Gastrocnemius medialis (tissue), 4 donors: ENCODE data around the gene CAMTA2. TPM values are rescaled to one million over a fixed set of nuclear protein-coding genes. Genes with fewer than 3 reads are reported as not detected.
A peak's percentile ranks its signal among the peaks of the same experiment; 100 is the strongest.

Experiments used
- ATAC-seq, 2 donors: fragments of 150-250 bp; one replicate each; pipeline ENCODE4 v1.9.1; 2016
- DNase-seq, 2 donors: peaks; one replicate each; pipeline ENCODE4 v3.0.0-alpha.2; 2019
- H3K27ac ChIP-seq, 4 donors: fragments of 200-600 bp; sonication (generic); 1 replicate in 1 of 4; 2 replicates in 3 of 4; pipeline ENCODE4 v1.5.1; 2016 to 2018; ENCODE audit warnings: mild to moderate bottlenecking in 2 of 4, moderate library complexity in 1 of 4
- H3K27me3 ChIP-seq, 3 donors: fragments of 200-600 bp; sonication (generic) in 2 of 3; 1 replicate in 1 of 3; 2 replicates in 2 of 3; pipeline versions ENCODE4 v1.5.1 to v1.6.0; 2016 to 2019; ENCODE audit warnings: mild to moderate bottlenecking in 1 of 3, moderate library complexity in 1 of 3
- H3K36me3 ChIP-seq, 2 donors: fragments of 200-600 bp; sonication (generic) in 1 of 2; one replicate each; pipeline ENCODE4 v1.5.1; 2017 to 2018
- H3K4me1 ChIP-seq, 2 donors: fragments of 200-600 bp; sonication (generic) in 1 of 2; one replicate each; pipeline ENCODE4 v1.5.1; 2016 to 2017; ENCODE audit warnings: mild to moderate bottlenecking in 2 of 2
- H3K4me3 ChIP-seq, 4 donors: fragments of 200-600 bp; sonication (generic) in 3 of 4; 1 replicate in 1 of 4; 2 replicates in 3 of 4; pipeline ENCODE4 v1.5.1; 2016 to 2019; ENCODE audit warnings: mild to moderate bottlenecking in 2 of 4
- H3K9me3 ChIP-seq, 3 donors: fragments of 200-600 bp; sonication (generic) in 2 of 3; 1 replicate in 1 of 3; 2 replicates in 2 of 3; pipeline ENCODE4 v1.5.1; 2016 to 2019
- CTCF ChIP-seq, 5 experiments: fragments of 450-650 bp in 3 of 5; fragments of 200-600 bp in 2 of 5; sonication (generic) in 2 of 5; IDR thresholded peaks in 4 of 5; conservative IDR thresholded peaks in 1 of 5; 1 replicate in 4 of 5; 2 replicates in 1 of 5; pipeline ENCODE4 v1.5.1; 2016 to 2019; ENCODE audit warnings: antibody characterized with exemption in 5 of 5, mild to moderate bottlenecking in 3 of 5, moderate library complexity in 3 of 5
- POLR2A ChIP-seq, 2 donors: fragments of 450-650 bp; IDR thresholded peaks; one replicate each; pipeline ENCODE4 v1.6.1; 2017; ENCODE audit warnings: antibody characterized with exemption in 2 of 2, mild to moderate bottlenecking in 2 of 2, moderate library complexity in 2 of 2
- in situ Hi-C, 4 donors: fragments of 200-750 bp; cut with MboI; loops; one replicate each; pipeline versions ENCODE4 v1.15.0 to v1.8.0; 2017; ENCODE audit warnings: low sequenced_read_pairs in 4 of 4
- intact Hi-C: fragments of 100-400 bp; cut with DNase I; formaldehyde crosslinking; loops from one replicate; pipeline ENCODE4 v1.15.1; 2023; ENCODE audit warnings: low total_unique reads
- total RNA-seq, 4 donors: library from RNA; depleted of rRNA; stranded (reverse); fragments of >200 nt; gene quantifications; one replicate each; pipeline versions ENCODE4 v1.1.0 to v1.2.3, GENCODE V29; 2016

CAMTA2 gene
- total RNA-seq, 4 donors from 2014 or later = 19.1 to 46.4 (median 36.4) TPM

GRCh38 chr17:5022171-5022711, 34.8 kb upstream of the CAMTA2 start:
- H3K27ac ChIP-seq = no peak overlapping the region
- ATAC-seq = no peak
- DNase-seq = no peak
- intact Hi-C loops (no loop called here), in situ Hi-C loops (no loop called here)
- H3K9me3 ChIP-seq = no peaks in the 10 kb centered on the region
- peaks cover 0 to 9% of the 10 kb centered on the region in 2 donors for H3K4me1 ChIP-seq
- TF ChIP-seq CTCF (IDR thresholded peaks at IDR 0.05 in 4 of 5, conservative IDR thresholded peaks at IDR 0.05 in 1 of 5) (no peak), POLR2A (IDR thresholded peaks at IDR 0.05) (no peak)
- no peaks in the 10 kb centered on the region for H3K27me3 ChIP-seq
- peaks cover 0 to 72% of the 10 kb centered on the region in 2 donors for H3K36me3 ChIP-seq
- no peak overlapping the region for H3K4me3 ChIP-seq

GRCh38 chr17:5020502-5021023, 33.1 kb upstream of the CAMTA2 start:
- Histone ChIP-seq H3K4me3 (no peak overlapping the region), H3K4me1 (peaks cover 0 to under 1% of the 10 kb centered on the region in 2 donors), H3K9me3 (no peaks in the 10 kb centered on the region), H3K27me3 (no peaks in the 10 kb centered on the region), H3K36me3 (peaks cover 0 to 88% of the 10 kb centered on the region in 2 donors), H3K27ac (no peak overlapping the region)
- intact Hi-C loops (no loop called here), in situ Hi-C loops (no loop called here)
- ATAC-seq = no peak
- no peak for DNase-seq
- no peak for TF ChIP-seq POLR2A (IDR thresholded peaks at IDR 0.05)
- TF ChIP-seq CTCF (IDR thresholded peaks at IDR 0.05 in 4 of 5, conservative IDR thresholded peaks at IDR 0.05 in 1 of 5) = no peak

GRCh38 chr17:5019475-5019956, 32.0 kb upstream of the CAMTA2 start:
- Histone ChIP-seq H3K9me3 (no peaks in the 10 kb centered on the region), H3K36me3 (peaks cover 2 to 98% of the 10 kb centered on the region in 2 donors), H3K27me3 (no peaks in the 10 kb centered on the region), H3K4me1 (no peaks in the 10 kb centered on the region), H3K27ac (peak overlapping the region in 2 of 4 donors; percentile 19 to 27), H3K4me3 (no peak overlapping the region)
- intact Hi-C loops = no loop called here
- ATAC-seq = peak in 1 of 2 donors; percentile 22
- no peak for DNase-seq
- in situ Hi-C loops = no loop called here
- no peak for TF ChIP-seq CTCF (IDR thresholded peaks at IDR 0.05 in 4 of 5, conservative IDR thresholded peaks at IDR 0.05 in 1 of 5)
- no peak for TF ChIP-seq POLR2A (IDR thresholded peaks at IDR 0.05)

GRCh38 chr17:5014357-5014756, 26.9 kb upstream of the CAMTA2 start:
- no peak for TF ChIP-seq CTCF (IDR thresholded peaks at IDR 0.05 in 4 of 5, conservative IDR thresholded peaks at IDR 0.05 in 1 of 5)
- no peak for TF ChIP-seq POLR2A (IDR thresholded peaks at IDR 0.05)
- ATAC-seq (no peak), DNase-seq (no peak)
- H3K27me3 ChIP-seq = no peaks in the 10 kb centered on the region
- no peak overlapping the region for H3K4me3 ChIP-seq
- peaks cover 2 to 93% of the 10 kb centered on the region in 2 donors for H3K36me3 ChIP-seq
- no peaks in the 10 kb centered on the region for H3K9me3 ChIP-seq
- no peaks in the 10 kb centered on the region for H3K4me1 ChIP-seq
- intact Hi-C loops = no loop called here
- no peak overlapping the region for H3K27ac ChIP-seq
- in situ Hi-C loops = no loop called here
